ENCODE results near the gene KLHDC2.

The KLHDC2 gene

GRCh38 chr14:49767270-49767570 lies 733 bp upstream of the KLHDC2 start:
- TF ChIP-seq EZH2phosphoT487 (IDR thresholded peaks at IDR 0.05; ENCODE audit: low read length), result no peak
- no peak for TF ChIP-seq EZH2 (optimal IDR thresholded peaks at IDR 0.05; ENCODE audit: low read depth, low read length)
- no peak for TF ChIP-seq CTCF (IDR thresholded peaks at IDR 0.05; ENCODE audit: low read length)
- Histone ChIP-seq H3K79me2 (ENCODE audit: low read length) (peaks cover 20% of the 10 kb centered on the region), H3K9ac (ENCODE audit: low read length) (peak overlapping the region; percentile 84), H2AFZ (ENCODE audit: low read length) (peak overlapping the region; percentile 58), H3K9me3 (replicated peaks; ENCODE audit: insufficient read depth, low read length) (no peaks in the 10 kb centered on the region), H3F3A (ENCODE audit: insufficient read depth, low read length) (peaks cover 11% of the 10 kb centered on the region; the same call in 1 of the 2 replicates), H3K9me2 (replicated peaks; ENCODE audit: insufficient read depth, low read length) (no peaks in the 10 kb centered on the region), H3K36me3 (replicated peaks; ENCODE audit: insufficient read depth, low read length) (no peaks in the 10 kb centered on the region), H3K4me1 (ENCODE audit: low read length) (0 out of 2 replicates have a peak, but pooled peaks cover 3% of the 10 kb centered on the region), H3K4me3 (ENCODE audit: low read length) (peak overlapping the region; percentile 58), H4K20me1 (ENCODE audit: insufficient read depth, low read length) (no peaks in the 10 kb centered on the region), H3K27ac (ENCODE audit: low read length) (peak overlapping the region; percentile 93), H3K27me3 (replicated peaks; ENCODE audit: insufficient read depth, low read length) (no peaks in the 10 kb centered on the region), H3K4me2 (ENCODE audit: low read depth, low read length) (peak overlapping the region; percentile 74)
- DNase-seq, result no peak

GRCh38 chr14:49768301-49769121 lies 558 bp downstream of the KLHDC2 start:
- DNase-seq, result peak; percentile 17
- TF ChIP-seq CTCF (IDR thresholded peaks at IDR 0.05; ENCODE audit: low read length) (no peak; the same call in 1 of the 2 replicates), EZH2phosphoT487 (IDR thresholded peaks at IDR 0.05; ENCODE audit: low read length) (no peak), EZH2 (optimal IDR thresholded peaks at IDR 0.05; ENCODE audit: low read depth, low read length) (no peak)

GRCh38 chr14:49769171-49769570 lies 1.2 kb downstream of the KLHDC2 start:
- Histone ChIP-seq H4K20me1 (ENCODE audit: insufficient read depth, low read length) (no peaks in the 10 kb centered on the region), H3K4me2 (ENCODE audit: low read depth, low read length) (peak overlapping the region; percentile 74), H3F3A (ENCODE audit: insufficient read depth, low read length) (peaks cover 11% of the 10 kb centered on the region; the same call in 1 of the 2 replicates), H3K9me3 (replicated peaks; ENCODE audit: insufficient read depth, low read length) (no peaks in the 10 kb centered on the region), H3K4me3 (ENCODE audit: low read length) (peak overlapping the region; percentile 96), H3K4me1 (ENCODE audit: low read length) (0 out of 2 replicates have a peak, but pooled peaks cover 3% of the 10 kb centered on the region), H3K27ac (ENCODE audit: low read length) (peak overlapping the region; percentile 88; the same call in 1 of the 2 replicates), H3K36me3 (replicated peaks; ENCODE audit: insufficient read depth, low read length) (no peaks in the 10 kb centered on the region), H3K79me2 (ENCODE audit: low read length) (peaks cover 20% of the 10 kb centered on the region), H3K27me3 (replicated peaks; ENCODE audit: insufficient read depth, low read length) (no peaks in the 10 kb centered on the region), H2AFZ (ENCODE audit: low read length) (0 out of 2 replicates have a peak overlapping the region, but pooled peaks have one; percentile 2), H3K9ac (ENCODE audit: low read length) (peak overlapping the region; percentile 94; the same call in 1 of the 2 replicates), H3K9me2 (replicated peaks; ENCODE audit: insufficient read depth, low read length) (no peaks in the 10 kb centered on the region)
- no peak for TF ChIP-seq EZH2phosphoT487 (IDR thresholded peaks at IDR 0.05; ENCODE audit: low read length)
- no peak for TF ChIP-seq EZH2 (optimal IDR thresholded peaks at IDR 0.05; ENCODE audit: low read depth, low read length)
- no peak for TF ChIP-seq CTCF (IDR thresholded peaks at IDR 0.05; ENCODE audit: low read length)
- DNase-seq, result no peak

More at GRCh38 chr14:49768301-49769121, 558 bp downstream of the KLHDC2 start:
- Histone ChIP-seq H3K4me2 (ENCODE audit: low read depth, low read length) (peak overlapping the region; percentile 74), H3K9ac (ENCODE audit: low read length) (peak overlapping the region; percentile 94), H3K79me2 (ENCODE audit: low read length) (peaks cover 20% of the 10 kb centered on the region), H3K4me3 (ENCODE audit: low read length) (peak overlapping the region; percentile 96), H3K36me3 (replicated peaks; ENCODE audit: insufficient read depth, low read length) (no peaks in the 10 kb centered on the region), H3F3A (ENCODE audit: insufficient read depth, low read length) (peaks cover 11% of the 10 kb centered on the region; the same call in 1 of the 2 replicates), H4K20me1 (ENCODE audit: insufficient read depth, low read length) (no peaks in the 10 kb centered on the region), H3K27me3 (replicated peaks; ENCODE audit: insufficient read depth, low read length) (no peaks in the 10 kb centered on the region), H3K4me1 (ENCODE audit: low read length) (0 out of 2 replicates have a peak, but pooled peaks cover 3% of the 10 kb centered on the region), H3K9me3 (replicated peaks; ENCODE audit: insufficient read depth, low read length) (no peaks in the 10 kb centered on the region), H2AFZ (ENCODE audit: low read length) (peak overlapping the region; percentile 53), H3K27ac (ENCODE audit: low read length) (peak overlapping the region; percentile 88), H3K9me2 (replicated peaks; ENCODE audit: insufficient read depth, low read length) (no peaks in the 10 kb centered on the region)
